H9 (cell line): ENCODE measurements around the gene ARPC2. TPM values are rescaled to one million over a fixed set of nuclear protein-coding genes. Genes with fewer than 3 reads are reported as not detected.

Experiments used
- DNase-seq: peaks from one replicate; pipeline ENCODE4 v3.0.0-alpha.2; 2017
- H2AFZ ChIP-seq: one replicate; pipeline ENCODE4 v1.6.1; 2013; ENCODE audit warnings: mild to moderate bottlenecking, low read length, control low read depth, moderate library complexity
- H2AK5ac ChIP-seq: 2 replicates; pipeline ENCODE4 v1.6.1; 2013; ENCODE audit warnings: low read length, control low read depth, mixed read lengths; ENCODE audit not compliant: insufficient read length
- H2BK120ac ChIP-seq: one replicate; pipeline ENCODE4 v1.6.1; 2013; ENCODE audit warnings: low read depth, mild to moderate bottlenecking, low read length, control low read depth, inconsistent platforms; ENCODE audit not compliant: poor library complexity, severe bottlenecking
- H2BK12ac ChIP-seq: 2 replicates; pipeline ENCODE4 v1.6.1; 2013; ENCODE audit warnings: low read length, control low read depth, mixed read lengths, low read depth; ENCODE audit not compliant: insufficient read length
- H2BK15ac ChIP-seq: 2 replicates; pipeline ENCODE4 v1.6.1; 2013; ENCODE audit warnings: low read depth, low read length, control low read depth
- H2BK20ac ChIP-seq: one replicate; pipeline ENCODE4 v1.6.1; 2013; ENCODE audit warnings: low read depth, mild to moderate bottlenecking, low read length, control low read depth, inconsistent platforms; ENCODE audit not compliant: poor library complexity, severe bottlenecking
- H2BK5ac ChIP-seq: 2 replicates; pipeline ENCODE4 v1.6.1; 2013; ENCODE audit warnings: low read length, control low read depth, mixed read lengths; ENCODE audit not compliant: insufficient read length
- H3K14ac ChIP-seq: 2 replicates; pipeline ENCODE4 v1.6.1; 2013; ENCODE audit warnings: low read length, control low read depth; ENCODE audit not compliant: insufficient read depth
- H3K18ac ChIP-seq: 2 replicates; pipeline ENCODE4 v1.6.1; 2013; ENCODE audit warnings: low read depth, mild to moderate bottlenecking, mixed read lengths, low read length, control low read depth; ENCODE audit not compliant: insufficient read length
- H3K23ac ChIP-seq: 2 replicates; pipeline ENCODE4 v1.6.1; 2013; ENCODE audit warnings: low read length, control low read depth, mixed read lengths, low read depth; ENCODE audit not compliant: insufficient read length
- H3K23me2 ChIP-seq: 2 replicates; pipeline ENCODE4 v1.6.1; 2013; ENCODE audit warnings: low read depth, mild to moderate bottlenecking, mixed read lengths, low read length, control low read depth; ENCODE audit not compliant: insufficient read length, poor library complexity, severe bottlenecking
- H3K27ac ChIP-seq: 2 replicates; pipeline ENCODE4 v1.5.1; 2013; ENCODE audit warnings: low read length, control low read depth, mixed read lengths, low read depth; ENCODE audit not compliant: insufficient read length
- H3K27me3 ChIP-seq: 2 replicates; pipeline ENCODE4 v1.6.1; 2013; ENCODE audit warnings: low read length, control low read depth, inconsistent platforms; ENCODE audit not compliant: insufficient read depth
- H3K4ac ChIP-seq: 2 replicates; pipeline ENCODE4 v1.6.1; 2013; ENCODE audit warnings: low read depth, mild to moderate bottlenecking, control low read depth, inconsistent platforms, low read length, moderate library complexity
- H3K4me1 ChIP-seq: 2 replicates; pipeline ENCODE4 v1.6.1; 2013; ENCODE audit warnings: low read length, control low read depth, inconsistent platforms; ENCODE audit not compliant: insufficient read depth
- H3K4me2 ChIP-seq: 2 replicates; pipeline ENCODE4 v1.6.1; 2013; ENCODE audit warnings: low read length, control low read depth, mixed read lengths; ENCODE audit not compliant: insufficient read length, insufficient read depth
- H3K56ac ChIP-seq: 2 replicates; pipeline ENCODE4 v1.6.1; 2013; ENCODE audit warnings: low read depth, mild to moderate bottlenecking, mixed read lengths, low read length, control low read depth; ENCODE audit not compliant: insufficient read length
- H3K79me1 ChIP-seq: 2 replicates; pipeline ENCODE4 v1.6.1; 2013; ENCODE audit warnings: low read depth, mild to moderate bottlenecking, moderate library complexity, low read length, control low read depth, inconsistent platforms; ENCODE audit not compliant: insufficient read depth, poor library complexity, severe bottlenecking
- H3K79me2 ChIP-seq: 2 replicates; pipeline ENCODE4 v1.6.1; 2013; ENCODE audit warnings: low read length, control low read depth, inconsistent platforms; ENCODE audit not compliant: insufficient read depth
- H3K9ac ChIP-seq: 2 replicates; pipeline ENCODE4 v1.6.1; 2013; ENCODE audit warnings: low read length, control low read depth, mixed read lengths; ENCODE audit not compliant: insufficient read length; ENCODE audit errors: extremely low read depth
- H3K9me3 ChIP-seq: one replicate; pipeline ENCODE4 v1.6.1; 2013; ENCODE audit warnings: low read depth, low read length, inconsistent platforms; ENCODE audit not compliant: control insufficient read depth
- H3T11ph ChIP-seq: one replicate; pipeline ENCODE4 v1.6.1; 2013; ENCODE audit warnings: mild to moderate bottlenecking, low read length, control low read depth, inconsistent platforms
- H4K20me1 ChIP-seq: one replicate; pipeline ENCODE4 v1.6.1; 2013; ENCODE audit not compliant: control insufficient read depth, insufficient read length, insufficient read depth
- H4K5ac ChIP-seq: 2 replicates; pipeline ENCODE4 v1.6.1; 2013; ENCODE audit warnings: low read depth, mild to moderate bottlenecking, mixed read lengths, low read length, control low read depth; ENCODE audit not compliant: insufficient read length
- H4K8ac ChIP-seq: replicated peaks from 2 replicates; pipeline ENCODE4 v1.6.1; 2013; ENCODE audit warnings: low read length, control low read depth, mixed read lengths, low read depth; ENCODE audit not compliant: insufficient read length
- H4K91ac ChIP-seq: 2 replicates; pipeline ENCODE4 v1.6.1; 2013; ENCODE audit warnings: low read depth, mild to moderate bottlenecking, moderate library complexity, mixed read lengths, low read length, control low read depth; ENCODE audit not compliant: insufficient read length
- H3K27ac Mint-ChIP-seq, 3 experiments: 2 replicates in 2 of 3; 3 replicates in 1 of 3; pipeline ENCODE4 v1.8.0; 2020 to 2021; ENCODE audit warnings: mixed read lengths in 3 of 3, mild to moderate bottlenecking in 1 of 3, moderate library complexity in 1 of 3
- H3K27me3 Mint-ChIP-seq: 2 replicates; pipeline ENCODE4 v1.8.0; 2021; ENCODE audit warnings: low read depth, mild to moderate bottlenecking, moderate library complexity, mixed read lengths
- H3K36me3 Mint-ChIP-seq, 3 experiments: 2 replicates in 2 of 3; 3 replicates in 1 of 3; pipeline ENCODE4 v1.8.0; 2020 to 2021; ENCODE audit warnings: low read depth in 3 of 3, mixed read lengths in 3 of 3; ENCODE audit not compliant: insufficient read depth in 1 of 3
- H3K4me1 Mint-ChIP-seq, 2 experiments: 2 replicates each; pipeline ENCODE4 v1.8.0; 2020; ENCODE audit warnings: mixed read lengths in 2 of 2
- H3K4me3 Mint-ChIP-seq, 2 experiments: 2 replicates in 1 of 2; 3 replicates in 1 of 2; pipeline ENCODE4 v1.8.0; 2020 to 2021; ENCODE audit warnings: mild to moderate bottlenecking in 2 of 2, mixed read lengths in 2 of 2, moderate library complexity in 1 of 2
- H3K9me3 Mint-ChIP-seq, 2 experiments: 2 replicates in 1 of 2; 3 replicates in 1 of 2; pipeline ENCODE4 v1.8.0; 2020; ENCODE audit warnings: mild to moderate bottlenecking in 2 of 2, mixed read lengths in 2 of 2, moderate library complexity in 1 of 2
- CTCF ChIP-seq: fragments of 200-600 bp; sonication (generic); conservative IDR thresholded peaks from 3 replicates; pipeline ENCODE4 v1.8.0; 2021; ENCODE audit warnings: antibody characterized with exemption, mild to moderate bottlenecking
- WGBS: extraction: QIAGEN DNeasy Blood & Tissue Kit; methylation state at CpG from one replicate; pipeline ENCODE4 v1.1.7; 2013; ENCODE audit warnings: missing lambda C conversion rate, low lambda C conversion rate, mixed read lengths; ENCODE audit not compliant: insufficient read length; ENCODE audit errors: extremely low coverage; 5-methylcytosine and 5-hydroxymethylcytosine counted together
- total RNA-seq: library from RNA; stranded (reverse); gene quantifications from 2 replicates; pipeline ENCODE4 v1.2.1, GENCODE V29; 2021

The ARPC2 gene
- total RNA-seq, 1 experiment from 2014 or later, result 197 TPM

GRCh38 chr2:218300141-218300540, 83.2 kb downstream of the ARPC2 start:
- Mint-ChIP-seq H3K27me3 (peaks cover 2% of the 10 kb centered on the region), H3K4me3 (no peak overlapping the region), H3K9me3 (no peaks in the 10 kb centered on the region), H3K27ac (peak overlapping the region in 1 of 3 experiments; percentile 8; a peak in 1 of 7 replicates), H3K4me1 (peaks cover 6 to 8% of the 10 kb centered on the region in 2 experiments), H3K36me3 (no peaks in the 10 kb centered on the region; a peak in 1 of 7 replicates)
- Histone ChIP-seq H3K79me1 (no peaks in the 10 kb centered on the region), H4K5ac (no peak overlapping the region), H3K23ac (no peak overlapping the region), H2BK12ac (no peak overlapping the region), H4K8ac (no peak overlapping the region), H3K9me3 (no peaks in the 10 kb centered on the region), H2BK5ac (no peak overlapping the region), H2BK20ac (no peak overlapping the region), H3K23me2 (no peaks in the 10 kb centered on the region), H3K56ac (no peak overlapping the region), H3K4me2 (no peak overlapping the region), H3K79me2 (no peaks in the 10 kb centered on the region), H3K14ac (no peak overlapping the region), H4K20me1 (no peaks in the 10 kb centered on the region), H2BK120ac (no peak overlapping the region), H3K4ac (no peak overlapping the region), H2BK15ac (no peak overlapping the region), H3T11ph (no peak overlapping the region), H3K9ac (no peak overlapping the region), H4K91ac (no peak overlapping the region), H3K27ac (no peak overlapping the region), H3K27me3 (no peaks in the 10 kb centered on the region), H3K4me1 (no peaks in the 10 kb centered on the region), H2AFZ (no peak overlapping the region), H3K18ac (no peak overlapping the region), H2AK5ac (no peak overlapping the region)
- no peak for DNase-seq
- TF ChIP-seq CTCF, result no peak
- WGBS, result no CpG with 5 or more reads among the region's 4 CpGs
